ENCODE measurements around the gene ACAA2.

DNA sequence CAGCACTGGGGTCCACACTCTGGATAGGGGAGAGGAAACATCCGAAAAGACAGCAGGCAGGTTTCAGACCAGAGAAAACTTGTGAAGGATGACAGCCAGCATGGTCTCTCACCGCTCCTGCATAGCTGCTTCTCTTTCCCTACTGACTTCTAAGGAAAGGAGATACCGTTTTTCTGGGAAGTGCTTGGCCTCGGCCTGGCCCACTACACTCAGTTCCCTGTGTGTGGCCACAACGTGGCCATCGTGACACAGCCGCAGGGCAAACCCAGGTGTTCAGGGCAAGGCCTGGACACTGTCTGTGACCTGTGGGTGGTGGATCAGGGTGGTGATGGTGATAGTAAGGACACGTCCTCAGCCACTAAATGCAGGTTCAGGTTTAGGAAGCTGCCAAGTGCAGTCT lies 34.2 kb upstream of the ACAA2 start:
- TF ChIP-seq POLR2AphosphoS5 (IDR thresholded peaks at IDR 0.05; ENCODE audit: low read depth), result no peak
- TF ChIP-seq, protein P1, sequence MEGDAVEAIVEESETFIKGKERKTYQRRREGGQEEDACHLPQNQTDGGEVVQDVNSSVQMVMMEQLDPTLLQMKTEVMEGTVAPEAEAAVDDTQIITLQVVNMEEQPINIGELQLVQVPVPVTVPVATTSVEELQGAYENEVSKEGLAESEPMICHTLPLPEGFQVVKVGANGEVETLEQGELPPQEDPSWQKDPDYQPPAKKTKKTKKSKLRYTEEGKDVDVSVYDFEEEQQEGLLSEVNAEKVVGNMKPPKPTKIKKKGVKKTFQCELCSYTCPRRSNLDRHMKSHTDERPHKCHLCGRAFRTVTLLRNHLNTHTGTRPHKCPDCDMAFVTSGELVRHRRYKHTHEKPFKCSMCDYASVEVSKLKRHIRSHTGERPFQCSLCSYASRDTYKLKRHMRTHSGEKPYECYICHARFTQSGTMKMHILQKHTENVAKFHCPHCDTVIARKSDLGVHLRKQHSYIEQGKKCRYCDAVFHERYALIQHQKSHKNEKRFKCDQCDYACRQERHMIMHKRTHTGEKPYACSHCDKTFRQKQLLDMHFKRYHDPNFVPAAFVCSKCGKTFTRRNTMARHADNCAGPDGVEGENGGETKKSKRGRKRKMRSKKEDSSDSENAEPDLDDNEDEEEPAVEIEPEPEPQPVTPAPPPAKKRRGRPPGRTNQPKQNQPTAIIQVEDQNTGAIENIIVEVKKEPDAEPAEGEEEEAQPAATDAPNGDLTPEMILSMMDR (conservative IDR thresholded peaks at IDR 0.05; ENCODE audit: low read depth in 2 of 2), result no peak
- TF ChIP-seq EZH2 (IDR thresholded peaks at IDR 0.05; ENCODE audit: low read depth, unreplicated experiment), result no peak
- TF ChIP-seq CREB1 (CRISPR knock-in tag; IDR thresholded peaks at IDR 0.05; ENCODE audit: low read depth), result no peak
- TF ChIP-seq EZH2phosphoT487 (IDR thresholded peaks at IDR 0.05; ENCODE audit: unreplicated experiment), result no peak
- no peak for TF ChIP-seq JUNB (IDR thresholded peaks at IDR 0.05; ENCODE audit: unreplicated experiment)
- TF ChIP-seq, protein P2, sequence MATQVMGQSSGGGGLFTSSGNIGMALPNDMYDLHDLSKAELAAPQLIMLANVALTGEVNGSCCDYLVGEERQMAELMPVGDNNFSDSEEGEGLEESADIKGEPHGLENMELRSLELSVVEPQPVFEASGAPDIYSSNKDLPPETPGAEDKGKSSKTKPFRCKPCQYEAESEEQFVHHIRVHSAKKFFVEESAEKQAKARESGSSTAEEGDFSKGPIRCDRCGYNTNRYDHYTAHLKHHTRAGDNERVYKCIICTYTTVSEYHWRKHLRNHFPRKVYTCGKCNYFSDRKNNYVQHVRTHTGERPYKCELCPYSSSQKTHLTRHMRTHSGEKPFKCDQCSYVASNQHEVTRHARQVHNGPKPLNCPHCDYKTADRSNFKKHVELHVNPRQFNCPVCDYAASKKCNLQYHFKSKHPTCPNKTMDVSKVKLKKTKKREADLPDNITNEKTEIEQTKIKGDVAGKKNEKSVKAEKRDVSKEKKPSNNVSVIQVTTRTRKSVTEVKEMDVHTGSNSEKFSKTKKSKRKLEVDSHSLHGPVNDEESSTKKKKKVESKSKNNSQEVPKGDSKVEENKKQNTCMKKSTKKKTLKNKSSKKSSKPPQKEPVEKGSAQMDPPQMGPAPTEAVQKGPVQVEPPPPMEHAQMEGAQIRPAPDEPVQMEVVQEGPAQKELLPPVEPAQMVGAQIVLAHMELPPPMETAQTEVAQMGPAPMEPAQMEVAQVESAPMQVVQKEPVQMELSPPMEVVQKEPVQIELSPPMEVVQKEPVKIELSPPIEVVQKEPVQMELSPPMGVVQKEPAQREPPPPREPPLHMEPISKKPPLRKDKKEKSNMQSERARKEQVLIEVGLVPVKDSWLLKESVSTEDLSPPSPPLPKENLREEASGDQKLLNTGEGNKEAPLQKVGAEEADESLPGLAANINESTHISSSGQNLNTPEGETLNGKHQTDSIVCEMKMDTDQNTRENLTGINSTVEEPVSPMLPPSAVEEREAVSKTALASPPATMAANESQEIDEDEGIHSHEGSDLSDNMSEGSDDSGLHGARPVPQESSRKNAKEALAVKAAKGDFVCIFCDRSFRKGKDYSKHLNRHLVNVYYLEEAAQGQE (IDR thresholded peaks at IDR 0.05; ENCODE audit: unreplicated experiment), result no peak
- TF ChIP-seq NANOG (IDR thresholded peaks at IDR 0.05; ENCODE audit: borderline replicate concordance), result no peak
- TF ChIP-seq ZNF331 (CRISPR knock-in tag; IDR thresholded peaks at IDR 0.05; ENCODE audit: low read depth), result no peak
- TF ChIP-seq STAT1 (IDR thresholded peaks at IDR 0.05; ENCODE audit: unreplicated experiment), result no peak
- TF ChIP-seq, protein P3, sequence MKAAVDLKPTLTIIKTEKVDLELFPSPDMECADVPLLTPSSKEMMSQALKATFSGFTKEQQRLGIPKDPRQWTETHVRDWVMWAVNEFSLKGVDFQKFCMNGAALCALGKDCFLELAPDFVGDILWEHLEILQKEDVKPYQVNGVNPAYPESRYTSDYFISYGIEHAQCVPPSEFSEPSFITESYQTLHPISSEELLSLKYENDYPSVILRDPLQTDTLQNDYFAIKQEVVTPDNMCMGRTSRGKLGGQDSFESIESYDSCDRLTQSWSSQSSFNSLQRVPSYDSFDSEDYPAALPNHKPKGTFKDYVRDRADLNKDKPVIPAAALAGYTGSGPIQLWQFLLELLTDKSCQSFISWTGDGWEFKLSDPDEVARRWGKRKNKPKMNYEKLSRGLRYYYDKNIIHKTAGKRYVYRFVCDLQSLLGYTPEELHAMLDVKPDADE (IDR thresholded peaks at IDR 0.05), result no peak

All from GM23338 (cell line).